Measurements from ENCODE around the gene DRAM1.
"Not testable (repeated sequence)": the region's sequence is repeated elsewhere in the genome, so short reads cannot be mapped to it uniquely, and the experiment has no call there.

DRAM1 gene

GRCh38 chr12:101876861-101877805 is at the start of gene DRAM1:
Gene DRAM1, plus strand, starts transcription at chr12:101877580. Its CDS starts 210 bp downstream, at chr12:101877790.
- DNase-seq: peak; percentile 65

GRCh38 chr12:101828463-101829196 is 48.8 kb upstream of the DRAM1 start:
- DNase-seq: peak; percentile 42

GRCh38 chr12:101829639-101830366 is 47.6 kb upstream of the DRAM1 start:
- peak; percentile 47 for DNase-seq

GRCh38 chr12:101830367-101831325 is 46.7 kb upstream of the DRAM1 start, which contains the start of gene GNPTAB:
Gene GNPTAB, minus strand, starts transcription at chr12:101830959. Its CDS starts 284 bp downstream, at chr12:101830675.
- DNase-seq: peak; percentile 96

- peak; percentile 70 for DNase-seq
These were observed 45.4 kb upstream of the DRAM1 start for GRCh38 chr12:101832030-101832429.

- DNase-seq: no peak
These were observed 38.6 kb upstream of the DRAM1 start for GRCh38 chr12:101838628-101839323.

- peak; percentile 72 for DNase-seq
These were observed 37.8 kb upstream of the DRAM1 start for GRCh38 chr12:101839324-101840283.

GRCh38 chr12:101841069-101841468 is 36.3 kb upstream of the DRAM1 start:
- DNase-seq: no peak

- no peak for DNase-seq
These were observed 32.2 kb upstream of the DRAM1 start for GRCh38 chr12:101845137-101845711.

- DNase-seq: no peak
These were observed 30.1 kb upstream of the DRAM1 start for GRCh38 chr12:101847325-101847724.

- DNase-seq: no peak
These were observed 27.2 kb upstream of the DRAM1 start for GRCh38 chr12:101850199-101850598.

- DNase-seq: no peak
These were observed 24.4 kb upstream of the DRAM1 start for GRCh38 chr12:101852998-101853397.

- no peak for DNase-seq
These were observed 22.6 kb upstream of the DRAM1 start for GRCh38 chr12:101854747-101855146.

GRCh38 chr12:101855364-101855884 is 22.0 kb upstream of the DRAM1 start:
- DNase-seq: no peak

GRCh38 chr12:101855976-101856375 is 21.4 kb upstream of the DRAM1 start:
- DNase-seq: no peak

GRCh38 chr12:101856614-101857013 is 20.8 kb upstream of the DRAM1 start:
- DNase-seq: not testable (repeated sequence)

- no peak for DNase-seq
These were observed 20.3 kb upstream of the DRAM1 start for GRCh38 chr12:101857043-101857558.

GRCh38 chr12:101858361-101858760 is 19.0 kb upstream of the DRAM1 start:
- DNase-seq: no peak
